ENCODE data around the gene MRPL48. TPM values are rescaled to one million over a fixed set of nuclear protein-coding genes. Genes with fewer than 3 reads are reported as not detected.
"Not testable (repeated sequence)": the region's sequence is repeated elsewhere in the genome, so short reads cannot be mapped to it uniquely, and the experiment has no call there.

Gene MRPL48
- total RNA-seq, 2 donors from 2014 or later, result 24.0 to 41.9 TPM

- DNase-seq (ENCODE audit: low spot score in 2 of 2) (peak; percentile 98 to 99), ATAC-seq (peak; percentile 91 to 96)
- H3K9me3 Mint-ChIP-seq, result no peaks in the 10 kb centered on the region
- peak within 1 kb of the TSS; percentile 91 to 99 for H3K27ac Mint-ChIP-seq
- H3K36me3 Mint-ChIP-seq, result peaks cover 11 to 12% of the 10 kb centered on the region in 2 donors
These were observed 26.8 kb upstream of the MRPL48 start, which contains the start of gene RAB6A for GRCh38 chr11:73760679-73761402. RAB6A (minus strand) TSS chr11:73761074; CDS start chr11:73760635, 439 bp downstream.

GRCh38 chr11:73761403-73761945, 26.2 kb upstream of the MRPL48 start:
- H3K36me3 Mint-ChIP-seq, result peaks cover 11 to 12% of the 10 kb centered on the region in 2 donors
- H3K27ac Mint-ChIP-seq, result peak overlapping the region; percentile 91 to 94
- no peak for ATAC-seq
- peak in 1 of 2 donors; percentile 7 for DNase-seq (ENCODE audit: low spot score in 2 of 2)
- H3K9me3 Mint-ChIP-seq, result no peaks in the 10 kb centered on the region

GRCh38 chr11:73762732-73763131, 24.9 kb upstream of the MRPL48 start:
- ATAC-seq, result no peak
- H3K27ac Mint-ChIP-seq, result no peak overlapping the region
- no peaks in the 10 kb centered on the region for H3K9me3 Mint-ChIP-seq
- H3K36me3 Mint-ChIP-seq, result peaks cover 11 to 12% of the 10 kb centered on the region in 2 donors
- no peak for DNase-seq (ENCODE audit: low spot score in 2 of 2)

GRCh38 chr11:73766763-73767162, 20.9 kb upstream of the MRPL48 start:
- no peaks in the 10 kb centered on the region for H3K36me3 Mint-ChIP-seq
- DNase-seq (ENCODE audit: low spot score in 2 of 2) (no peak), ATAC-seq (peak in 1 of 2 donors; percentile 52)
- H3K27ac Mint-ChIP-seq, result no peak overlapping the region
- H3K9me3 Mint-ChIP-seq, result no peaks in the 10 kb centered on the region

GRCh38 chr11:73770811-73771210, 16.9 kb upstream of the MRPL48 start:
- H3K36me3 Mint-ChIP-seq; ATAC-seq; DNase-seq (ENCODE audit: low spot score in 2 of 2); H3K27ac Mint-ChIP-seq; H3K9me3 Mint-ChIP-seq: not testable (repeated sequence)

GRCh38 chr11:73779084-73779902, 8.4 kb upstream of the MRPL48 start:
- peak; percentile 98 for DNase-seq (ENCODE audit: low spot score in 2 of 2)
- H3K9me3 Mint-ChIP-seq, result no peaks in the 10 kb centered on the region
- H3K27ac Mint-ChIP-seq, result peak overlapping the region; percentile 98 to 99
- H3K36me3 Mint-ChIP-seq, result peaks cover 0 to 4% of the 10 kb centered on the region in 2 donors
- ATAC-seq, result peak; percentile 97 to 98

- H3K27ac Mint-ChIP-seq, result no peak overlapping the region
- ATAC-seq (no peak), DNase-seq (ENCODE audit: low spot score in 2 of 2) (no peak)
- no peaks in the 10 kb centered on the region for H3K9me3 Mint-ChIP-seq
- peaks cover 0 to 4% of the 10 kb centered on the region in 2 donors for H3K36me3 Mint-ChIP-seq
These were observed 6.4 kb upstream of the MRPL48 start for GRCh38 chr11:73781303-73781702.

GRCh38 chr11:73783483-73784020, 4.1 kb upstream of the MRPL48 start:
- no peak for DNase-seq (ENCODE audit: low spot score in 2 of 2)
- ATAC-seq, result no peak
- Mint-ChIP-seq H3K36me3 (peaks cover 8 to 13% of the 10 kb centered on the region in 2 donors), H3K9me3 (no peaks in the 10 kb centered on the region), H3K27ac (no peak overlapping the region)

GRCh38 chr11:73784080-73784634, 3.5 kb upstream of the MRPL48 start:
- H3K36me3 Mint-ChIP-seq, result peaks cover 8 to 11% of the 10 kb centered on the region in 2 donors
- ATAC-seq (no peak), DNase-seq (ENCODE audit: low spot score in 2 of 2) (no peak)
- H3K27ac Mint-ChIP-seq, result peak overlapping the region; percentile 25 to 92
- no peaks in the 10 kb centered on the region for H3K9me3 Mint-ChIP-seq

- H3K27ac Mint-ChIP-seq, result peak overlapping the region; percentile 25 to 92
- no peak for DNase-seq (ENCODE audit: low spot score in 2 of 2)
- H3K36me3 Mint-ChIP-seq, result peaks cover 8 to 9% of the 10 kb centered on the region in 2 donors
- no peaks in the 10 kb centered on the region for H3K9me3 Mint-ChIP-seq
- ATAC-seq, result no peak
These were observed 2.9 kb upstream of the MRPL48 start for GRCh38 chr11:73784734-73785133.

GRCh38 chr11:73785467-73785866, 2.2 kb upstream of the MRPL48 start:
- H3K27ac Mint-ChIP-seq; H3K9me3 Mint-ChIP-seq; H3K36me3 Mint-ChIP-seq; ATAC-seq; DNase-seq (ENCODE audit: low spot score in 2 of 2): not testable (repeated sequence)

GRCh38 chr11:73787051-73787642, 527 bp upstream of the MRPL48 start:
- ATAC-seq, result no peak
- H3K36me3 Mint-ChIP-seq, result peaks cover 8 to 9% of the 10 kb centered on the region in 2 donors
- no peaks in the 10 kb centered on the region for H3K9me3 Mint-ChIP-seq
- DNase-seq (ENCODE audit: low spot score in 2 of 2), result peak in 1 of 2 donors; percentile 15
- H3K27ac Mint-ChIP-seq, result peak overlapping the region; percentile 91 to 99

- Mint-ChIP-seq H3K36me3 (peaks cover 8 to 9% of the 10 kb centered on the region in 2 donors), H3K9me3 (no peaks in the 10 kb centered on the region), H3K27ac (no peak overlapping the region)
- DNase-seq (ENCODE audit: low spot score in 2 of 2) (no peak), ATAC-seq (no peak)
These were observed 1.6 kb downstream of the MRPL48 start for GRCh38 chr11:73789279-73789670.

- peaks cover 4% of the 10 kb centered on the region in 2 donors for H3K36me3 Mint-ChIP-seq
- no peak for DNase-seq (ENCODE audit: low spot score in 2 of 2)
These were observed 4.9 kb downstream of the MRPL48 start for GRCh38 chr11:73792584-73792983.

GRCh38 chr11:73795925-73796632, 8.4 kb downstream of the MRPL48 start:
- Mint-ChIP-seq H3K27ac (no peak overlapping the region), H3K9me3 (no peaks in the 10 kb centered on the region), H3K36me3 (no peaks in the 10 kb centered on the region)
- no peak for ATAC-seq
- no peak for DNase-seq (ENCODE audit: low spot score in 2 of 2)

More at GRCh38 chr11:73792584-73792983, 4.9 kb downstream of the MRPL48 start:
- no peak overlapping the region for H3K27ac Mint-ChIP-seq
- H3K9me3 Mint-ChIP-seq, result no peaks in the 10 kb centered on the region
- ATAC-seq, result no peak

GRCh38 chr11:73797457-73797856, 9.8 kb downstream of the MRPL48 start:
- no peaks in the 10 kb centered on the region for H3K36me3 Mint-ChIP-seq
- H3K9me3 Mint-ChIP-seq, result no peaks in the 10 kb centered on the region
- no peak overlapping the region for H3K27ac Mint-ChIP-seq
- DNase-seq (ENCODE audit: low spot score in 2 of 2) (no peak), ATAC-seq (no peak)
